Retina (tissue), 1 donor: ENCODE results near the gene ATP5MK.
"Not testable (repeated sequence)": the region's sequence is repeated elsewhere in the genome, so short reads cannot be mapped to it uniquely, and the experiment has no call there.

Source experiments
- DNase-seq: peaks from one replicate; pipeline ENCODE4 v3.0.0-alpha.2; 2016

The ATP5MK gene

DNA sequence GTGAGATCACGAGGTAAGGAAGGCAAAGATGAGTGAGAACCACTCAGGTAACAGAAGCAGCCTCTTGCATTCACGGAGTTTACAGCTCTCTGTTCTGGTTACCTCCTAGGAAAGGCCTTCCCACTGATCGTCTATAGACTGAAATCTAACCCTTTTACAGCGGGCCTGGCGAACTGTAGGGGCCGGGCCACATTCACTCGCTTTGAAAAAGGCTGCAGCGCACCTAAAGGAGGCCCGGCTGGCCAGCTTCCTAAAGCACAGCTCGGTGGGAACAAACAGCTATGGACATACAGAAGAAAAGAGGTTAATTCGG, 565 bp downstream of the ATP5MK start:
- no peak for DNase-seq

DNA sequence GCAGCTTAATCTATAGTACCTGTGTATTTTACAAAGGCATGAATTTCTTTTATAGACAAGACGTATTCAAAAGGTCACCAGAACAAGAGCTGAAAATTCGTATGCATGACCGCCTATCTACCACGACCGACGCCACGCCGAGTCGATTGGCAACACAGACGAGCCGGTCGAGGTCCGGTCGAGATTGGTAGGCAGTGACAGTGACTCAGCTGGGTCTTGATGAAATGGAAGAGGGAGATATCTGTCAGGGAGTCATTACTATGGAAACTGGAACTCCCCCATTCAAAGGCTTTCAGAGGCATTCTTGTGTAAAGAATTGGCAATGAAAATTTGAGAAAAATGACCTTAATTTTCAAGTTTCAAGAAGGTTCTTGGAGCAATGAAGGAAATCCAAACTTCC, 2.1 kb downstream of the ATP5MK start:
- no peak for DNase-seq

DNA sequence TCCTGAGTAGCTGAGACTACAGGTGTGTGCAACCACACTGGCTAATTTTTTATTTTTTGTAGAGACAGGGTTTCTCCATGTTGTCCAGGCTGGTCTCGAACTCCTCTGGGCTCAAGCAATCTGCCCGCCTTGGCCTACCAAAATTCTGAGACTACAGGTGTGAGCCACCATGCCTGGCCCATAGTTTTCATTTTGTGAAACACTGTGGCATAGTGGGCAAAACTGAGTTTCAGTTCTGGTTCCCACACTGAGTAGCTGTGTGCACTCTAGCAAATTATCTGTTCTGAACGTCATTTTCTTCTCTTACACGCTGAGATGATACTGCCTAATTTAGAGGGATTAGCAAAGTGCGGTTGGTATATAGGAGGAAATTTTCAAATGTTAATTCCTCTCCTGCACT, 13.5 kb downstream of the ATP5MK start:
- no peak for DNase-seq

DNA sequence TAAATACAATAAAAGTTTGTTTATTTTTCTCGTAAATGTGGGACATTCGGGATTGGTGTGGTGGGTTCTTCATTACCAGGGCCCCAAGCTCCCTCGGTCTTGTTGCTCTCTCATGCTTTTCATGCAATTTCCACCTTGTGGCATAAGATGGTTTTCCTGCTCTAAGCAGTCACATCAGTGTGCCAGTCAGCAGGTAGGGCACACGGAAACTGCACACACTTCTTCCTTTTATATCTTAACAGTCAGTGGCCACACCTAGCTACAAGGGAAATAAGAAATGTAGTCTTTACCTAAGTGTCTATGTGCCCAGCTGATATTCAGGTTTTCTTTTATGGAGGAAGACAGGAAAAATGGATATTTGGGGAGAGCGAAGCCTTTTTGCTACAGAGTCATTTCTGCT, 22.0 kb downstream of the ATP5MK start:
- DNase-seq, result no peak

DNA sequence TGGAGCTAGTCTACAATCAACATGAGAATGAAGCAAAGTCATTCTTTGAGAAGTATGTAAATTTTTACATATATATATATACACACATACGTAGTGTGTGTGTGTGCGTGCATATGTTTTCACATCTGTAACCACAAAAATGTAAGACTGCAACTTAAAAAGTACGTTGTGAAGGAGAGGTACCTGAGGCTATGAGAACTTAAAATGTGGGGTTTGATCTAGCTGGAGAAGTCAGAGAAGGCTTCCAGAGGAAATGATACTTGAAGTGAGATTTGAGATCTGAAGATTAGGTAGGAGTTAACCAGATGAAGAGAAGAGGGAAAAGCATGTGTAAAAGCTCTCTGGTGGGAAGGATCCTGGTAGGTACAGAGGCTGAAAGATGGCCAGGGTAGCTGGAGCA, 22.7 kb downstream of the ATP5MK start:
- DNase-seq, result no peak

DNA sequence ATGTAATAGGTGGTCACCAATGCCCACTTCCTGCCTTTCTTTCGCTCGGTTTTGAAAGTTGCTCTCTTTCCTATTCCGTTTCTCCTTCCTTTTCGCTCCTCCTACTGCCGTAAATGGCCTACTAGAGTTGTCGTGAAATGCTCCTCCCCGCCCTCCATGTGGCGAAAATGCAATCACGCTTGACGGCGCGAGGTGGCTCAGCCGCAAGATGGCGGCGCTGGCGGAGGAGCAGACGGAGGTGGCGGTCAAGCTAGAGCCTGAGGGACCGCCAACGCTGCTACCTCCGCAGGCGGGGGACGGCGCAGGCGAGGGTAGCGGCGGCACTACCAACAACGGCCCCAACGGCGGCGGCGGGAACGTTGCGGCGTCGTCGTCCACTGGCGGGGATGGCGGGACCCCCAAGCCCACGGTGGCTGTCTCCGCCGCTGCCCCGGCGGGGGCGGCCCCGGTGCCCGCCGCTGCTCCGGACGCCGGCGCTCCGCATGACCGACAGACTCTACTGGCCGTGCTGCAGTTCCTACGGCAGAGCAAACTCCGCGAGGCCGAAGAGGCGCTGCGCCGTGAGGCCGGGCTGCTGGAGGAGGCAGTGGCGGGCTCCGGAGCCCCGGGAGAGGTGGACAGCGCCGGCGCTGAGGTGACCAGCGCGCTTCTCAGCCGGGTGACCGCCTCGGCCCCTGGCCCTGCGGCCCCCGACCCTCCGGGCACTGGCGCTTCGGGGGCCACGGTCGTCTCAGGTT, 28.3 kb downstream of the ATP5MK start, which contains the start of gene TAF5:
TSS of gene TAF5 (plus strand) at position 195 of the 737 bp plus-strand sequence. CDS start at position 209, 14 bp downstream.
- peak; percentile 91 for DNase-seq

DNA sequence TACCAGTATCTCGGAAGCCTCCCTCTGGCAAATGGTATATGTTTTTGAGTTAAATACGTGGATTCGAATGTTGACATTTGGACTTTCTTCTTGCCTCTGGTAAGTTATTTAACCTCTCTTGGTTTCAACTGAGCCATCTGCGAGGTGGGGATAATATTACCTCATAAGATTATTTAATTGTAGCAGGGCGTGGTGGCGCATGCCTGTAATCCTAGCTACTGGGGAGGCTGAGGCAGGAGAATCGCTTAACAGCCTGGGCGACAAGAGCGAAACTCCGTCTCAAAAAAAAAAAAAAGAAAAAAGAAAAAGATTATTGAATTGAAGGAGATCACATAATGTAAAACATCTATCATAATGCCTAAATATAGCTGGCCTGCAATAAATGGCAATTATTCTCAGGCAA, 28.9 kb downstream of the ATP5MK start:
- DNase-seq, result no peak

DNA sequence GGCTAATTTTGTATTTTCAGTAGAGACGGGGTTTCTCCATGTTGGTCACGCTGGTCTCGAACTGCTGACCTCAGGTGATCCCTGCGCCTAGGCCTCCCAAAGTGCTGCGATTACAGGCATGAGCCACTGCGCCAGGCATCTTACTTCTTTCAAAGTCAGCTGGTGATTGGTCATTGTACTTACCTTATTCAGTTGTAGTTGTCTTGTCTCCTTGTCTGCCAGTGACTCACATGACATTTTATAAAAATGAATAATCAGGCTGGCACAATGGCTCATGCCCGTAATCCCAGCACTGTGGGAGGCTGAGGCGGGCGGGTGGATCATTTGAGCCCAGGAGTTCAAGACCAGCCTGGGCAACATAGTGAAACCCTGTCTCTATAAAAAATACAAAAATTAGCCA, 35.5 kb downstream of the ATP5MK start:
- not testable (repeated sequence) for DNase-seq

DNA sequence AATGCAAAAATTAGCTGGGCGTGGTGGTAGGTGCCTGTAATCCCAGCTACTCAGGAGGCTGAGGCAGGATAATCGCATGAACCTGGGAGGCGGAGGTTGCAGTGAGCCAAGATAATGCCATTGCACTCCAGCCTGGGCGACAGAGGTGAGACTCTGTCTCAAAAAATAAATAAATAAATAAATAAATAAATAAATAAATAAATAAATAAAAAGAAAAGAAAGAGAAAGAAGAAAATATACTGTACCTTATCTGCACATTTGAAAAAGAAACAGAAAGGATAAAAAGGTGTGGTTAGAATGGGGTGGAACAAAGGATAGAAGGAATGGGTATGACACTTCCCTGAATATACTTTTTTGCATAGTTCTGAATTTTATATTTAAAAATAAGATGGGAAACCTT, 36.8 kb downstream of the ATP5MK start:
- DNase-seq, result not testable (repeated sequence)

DNA sequence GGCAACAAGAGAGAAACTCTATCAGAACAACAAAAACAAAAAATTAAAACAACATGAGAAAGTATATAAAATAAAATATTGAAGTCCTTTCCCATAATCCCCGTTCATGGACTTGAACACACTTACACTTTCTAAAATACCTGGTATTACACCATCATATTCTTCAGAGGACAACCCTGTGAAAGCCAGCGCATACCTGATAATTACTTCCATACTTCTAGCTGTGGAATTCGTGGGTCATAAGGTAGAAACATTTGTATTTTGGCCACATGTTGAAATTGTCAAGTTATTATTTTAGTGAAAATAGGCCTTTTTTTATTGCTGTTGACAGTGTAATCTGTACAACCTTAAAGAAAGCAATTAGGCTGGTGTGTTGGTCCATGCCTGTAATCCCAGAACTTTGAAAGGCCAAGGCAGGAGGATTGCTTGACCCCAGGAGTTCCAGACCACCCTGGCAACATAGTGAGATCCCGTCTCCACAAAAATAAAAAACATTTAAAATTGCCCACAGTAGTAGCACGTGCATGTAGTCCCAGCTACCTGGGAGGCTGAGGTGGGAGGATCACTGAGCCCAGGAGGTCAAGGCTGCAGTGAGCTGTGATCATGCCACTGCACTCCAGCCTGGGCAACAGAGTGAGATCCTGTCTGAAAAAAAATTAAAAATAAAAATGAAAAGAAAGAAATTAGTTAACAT, 40.2 kb downstream of the ATP5MK start:
- DNase-seq, result no peak

DNA sequence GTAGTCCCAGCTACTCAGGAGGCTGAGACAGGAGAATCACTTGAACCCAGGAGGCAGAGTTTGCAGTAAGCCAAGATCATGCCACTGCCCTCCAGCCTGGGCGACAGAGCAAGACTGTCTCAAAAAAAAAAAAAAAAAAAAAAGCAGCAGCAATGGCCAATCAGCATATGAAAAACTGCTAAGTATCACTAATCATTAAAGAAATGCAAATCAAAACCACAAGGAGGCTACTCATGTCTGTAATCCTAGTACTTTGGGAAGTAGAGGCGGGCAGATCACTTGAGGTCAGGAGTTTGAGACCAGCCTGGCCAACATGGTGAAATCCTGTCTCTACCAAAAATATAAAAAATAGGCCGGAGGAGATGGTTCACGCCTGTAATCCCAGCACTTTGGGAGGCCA, 41.7 kb downstream of the ATP5MK start:
- not testable (repeated sequence) for DNase-seq

DNA sequence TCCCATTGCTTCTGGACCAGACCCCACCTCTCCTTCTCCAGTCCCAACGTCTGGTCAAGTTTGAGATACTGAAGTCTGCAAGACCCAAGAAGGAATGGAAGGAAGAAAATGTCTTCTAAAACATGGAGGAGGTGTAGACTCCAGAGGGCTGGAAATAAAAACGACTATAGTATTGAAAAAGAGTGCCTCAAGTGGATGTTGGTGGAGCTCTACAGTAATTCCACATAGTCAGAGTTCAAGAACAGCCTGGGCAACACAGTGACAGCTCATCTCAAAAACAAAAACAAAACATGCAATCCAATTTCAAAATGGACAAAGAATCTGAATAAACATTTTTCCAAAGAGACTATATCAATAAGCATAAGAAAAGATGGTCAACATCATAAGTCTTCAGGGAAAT, 43.0 kb downstream of the ATP5MK start:
- no peak for DNase-seq

DNA sequence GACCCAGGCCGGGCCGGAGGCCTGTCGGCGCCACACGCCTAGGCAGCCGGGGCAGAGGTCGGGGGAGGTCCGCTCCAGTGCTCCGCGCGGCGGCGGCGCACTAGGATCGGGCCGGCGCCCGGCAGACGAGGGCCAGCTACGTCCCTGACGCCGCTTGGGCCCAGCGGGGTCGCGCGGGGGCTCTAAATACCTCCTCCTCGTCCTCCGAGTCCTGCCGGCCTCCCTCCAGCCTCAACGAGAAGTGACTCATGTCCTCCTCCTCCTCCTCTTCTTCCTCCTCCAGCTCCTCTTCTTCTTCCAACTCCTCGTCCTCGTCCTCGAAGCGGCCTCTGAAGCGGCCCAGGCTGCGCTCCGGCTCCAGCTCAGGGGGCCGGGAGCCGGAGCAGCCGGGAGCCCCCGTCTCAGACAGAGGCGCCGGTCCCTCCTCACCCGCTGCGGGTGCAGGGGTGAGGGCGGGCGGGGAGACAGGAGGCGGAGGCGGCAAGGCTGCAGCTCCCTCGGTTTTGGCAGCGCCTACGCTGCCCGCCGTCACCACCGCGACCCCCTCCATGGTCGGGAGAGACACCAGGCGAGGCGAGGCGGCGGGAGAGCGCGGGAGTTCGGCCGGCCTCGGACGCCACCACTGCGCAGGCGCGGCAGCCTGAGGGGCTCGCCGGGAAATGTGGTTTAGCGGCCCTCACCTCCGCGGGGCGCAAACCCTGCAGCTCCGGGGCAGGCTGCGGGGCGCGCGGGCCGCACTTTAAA, 45.6 kb downstream of the ATP5MK start, which contains the start of gene PCGF6:
TSS of gene PCGF6 (minus strand) at position 624 of the 744 bp plus-strand sequence. CDS start at position 550, 74 bp downstream.
- DNase-seq, result peak; percentile 97

DNA sequence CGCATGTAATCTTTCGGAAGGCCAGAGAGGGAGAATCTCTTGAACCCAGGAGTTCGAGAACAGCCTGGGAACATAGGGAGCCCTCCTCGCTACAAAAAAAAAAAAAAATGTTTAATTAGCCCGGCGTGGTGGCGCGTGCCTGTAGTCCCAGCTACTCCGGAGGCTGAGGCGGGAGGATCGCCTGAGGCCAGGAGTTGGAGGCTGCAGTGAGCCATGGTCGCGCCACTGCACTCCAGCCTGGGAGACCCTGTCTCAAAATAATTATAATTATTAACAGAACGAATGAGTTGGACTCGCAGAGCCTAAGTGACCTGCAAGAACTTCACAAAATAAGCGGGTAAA, 46.1 kb downstream of the ATP5MK start:
- DNase-seq, result no peak
